NCI-H1436 treated with DMSO at 0.1 percent for 48 hours (cell line): ENCODE data around the gene RGL2.
A peak's percentile ranks its signal among the peaks of the same experiment; 100 is the strongest.
"Not testable (repeated sequence)": the region's sequence is repeated elsewhere in the genome, so short reads cannot be mapped to it uniquely, and the experiment has no call there.

ENCODE experiments used
- DNase-seq: peaks from one replicate; lab custom pipeline; 2025; lab: John Stamatoyannopoulos, UW

RGL2 gene

DNA sequence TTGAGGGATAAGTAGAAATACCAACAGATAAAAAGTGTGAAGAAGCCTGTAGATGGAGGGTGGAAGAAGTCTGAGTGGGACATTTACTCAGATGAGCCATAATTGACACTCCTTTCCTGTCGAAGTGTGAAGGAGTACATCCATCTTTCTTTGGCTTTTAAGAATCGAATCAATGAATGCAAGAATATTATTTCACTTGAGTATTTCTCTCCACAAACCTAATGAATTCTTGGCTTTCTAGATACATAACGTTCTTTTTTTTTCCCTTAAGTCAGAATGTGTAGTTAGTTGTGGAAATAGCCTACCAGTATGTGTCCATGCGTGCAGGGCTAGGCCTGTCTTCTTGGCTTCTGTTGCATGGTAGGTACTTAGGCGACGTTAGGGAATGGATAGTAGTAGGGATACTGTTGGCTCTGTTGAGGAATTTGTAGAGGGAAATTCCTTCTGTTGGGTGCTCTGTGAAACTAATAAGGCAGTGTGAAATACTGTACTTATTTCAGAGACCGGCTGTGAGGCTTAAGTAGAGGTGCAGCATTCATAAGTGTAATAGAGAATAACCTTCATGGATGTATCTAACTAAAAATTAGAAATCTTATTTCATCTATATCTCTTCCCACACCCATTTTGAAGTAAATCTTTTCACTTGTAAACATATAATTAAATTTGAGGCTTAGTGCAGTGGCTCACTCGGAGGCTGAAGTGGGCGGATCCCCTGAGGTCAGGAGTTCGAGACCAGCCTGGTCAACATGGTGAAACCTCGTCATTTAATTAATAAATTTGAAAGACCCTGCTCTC is 25.4 kb downstream of the RGL2 start:
- no peak for DNase-seq

DNA sequence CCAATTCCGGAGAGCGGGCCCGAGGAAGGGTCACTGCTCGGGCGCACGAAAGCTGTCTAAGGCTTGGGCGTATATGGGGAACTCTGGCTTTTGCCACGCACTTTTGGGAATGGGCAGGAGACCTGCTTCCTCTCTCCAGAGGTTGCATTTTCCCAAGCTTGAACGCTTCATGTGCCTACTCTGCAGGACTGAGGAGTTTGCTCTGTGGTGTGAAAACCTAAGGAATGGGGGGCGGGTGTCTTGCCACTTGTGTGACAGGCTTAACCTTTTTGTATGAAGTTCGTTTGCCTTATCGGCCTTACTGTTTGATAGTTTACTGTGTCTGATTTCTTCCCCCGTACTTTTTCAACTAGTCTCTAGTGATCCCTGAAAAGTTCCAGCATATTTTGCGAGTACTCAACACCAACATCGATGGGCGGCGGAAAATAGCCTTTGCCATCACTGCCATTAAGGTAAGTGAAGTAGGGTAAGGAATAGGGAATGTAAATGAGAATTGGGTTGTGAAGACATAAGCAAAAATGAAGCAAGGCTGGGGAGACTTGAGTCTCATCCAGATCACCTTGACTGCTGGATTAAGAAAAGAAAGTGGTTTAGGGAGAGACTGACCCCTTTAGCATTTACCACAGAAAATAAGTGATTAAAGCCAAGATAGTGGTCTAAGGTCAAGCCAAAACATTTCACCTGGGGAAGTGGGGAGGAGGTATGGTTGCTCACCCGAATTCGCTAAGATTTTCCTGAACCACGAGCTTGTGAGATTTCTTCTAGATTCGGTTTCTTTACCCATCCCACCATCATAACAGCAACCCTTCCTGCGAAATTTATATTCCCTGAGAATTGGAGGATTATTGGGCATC is 26.2 kb downstream of the RGL2 start:
- DNase-seq, result no peak

DNA sequence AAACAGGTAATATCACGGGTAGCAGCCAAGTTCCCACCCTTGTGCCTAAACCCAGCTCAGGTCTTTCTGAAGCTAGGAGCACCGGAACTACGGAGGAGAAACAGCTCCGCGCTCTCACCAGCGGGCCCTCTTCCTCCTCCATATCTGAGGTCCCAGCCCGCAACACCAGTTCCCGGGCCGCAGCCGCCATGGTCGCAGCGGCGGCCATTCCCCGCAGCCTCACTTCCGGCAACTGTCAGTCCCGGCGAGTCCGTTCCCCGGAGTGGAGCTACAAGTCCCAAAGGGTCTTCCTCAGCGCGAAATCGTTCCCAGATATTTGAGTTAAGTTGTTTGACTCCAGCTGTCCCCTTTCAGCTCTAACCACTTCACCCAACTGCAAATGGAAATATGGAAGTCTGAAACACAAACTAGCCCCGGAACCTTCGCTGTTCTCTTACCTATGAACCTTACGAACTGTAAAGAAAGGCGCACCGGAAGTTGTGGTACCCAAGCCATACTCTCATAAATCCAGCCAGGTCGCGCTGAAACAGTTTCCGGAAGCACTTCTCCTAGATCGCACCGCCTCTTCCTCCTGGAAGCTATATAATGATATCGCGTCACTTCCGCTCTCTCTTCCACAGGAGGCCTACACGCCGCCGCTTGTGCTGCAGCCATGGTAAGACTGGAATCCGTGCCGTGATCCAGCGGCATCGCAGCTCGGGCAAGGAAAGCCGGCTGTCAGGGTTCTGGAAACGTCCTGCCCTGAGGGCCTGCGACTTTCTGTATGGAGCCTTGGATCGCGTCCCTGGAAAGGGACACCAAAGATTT is 27.1 kb downstream of the RGL2 start, which contains the start of the genes RPS18 and VPS52:
Gene RPS18 (plus strand): TSS at position 608 of the 807 bp plus-strand sequence. CDS start 45 bp downstream, at position 653.
Gene VPS52 (minus strand): TSS at position 409 of the 807 bp plus-strand sequence. CDS start 201 bp downstream, at position 208.
- DNase-seq, result peak; percentile 95

GRCh38 chr6:33271117-33271467 is 27.6 kb downstream of the RGL2 start:
- no peak for DNase-seq

DNA sequence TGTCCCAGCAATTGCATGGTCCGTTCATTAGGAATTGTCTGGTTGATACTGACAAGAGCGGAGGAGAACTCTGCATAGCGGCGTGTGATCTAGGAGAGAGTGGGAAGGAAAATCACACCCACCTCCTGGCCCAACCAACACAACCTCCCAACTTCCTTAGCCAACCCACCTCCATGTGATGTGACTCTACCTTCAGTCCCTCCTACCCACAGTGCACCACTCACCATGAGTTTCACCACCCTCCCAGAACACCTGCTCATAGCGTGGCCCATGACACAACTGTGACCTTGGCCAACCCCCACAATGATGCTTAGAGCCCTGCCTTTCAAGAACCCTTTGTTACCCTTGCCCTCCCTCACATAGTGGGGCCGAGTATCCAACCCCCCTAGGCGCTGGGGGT is 34.7 kb downstream of the RGL2 start:
- DNase-seq, result no peak

DNA sequence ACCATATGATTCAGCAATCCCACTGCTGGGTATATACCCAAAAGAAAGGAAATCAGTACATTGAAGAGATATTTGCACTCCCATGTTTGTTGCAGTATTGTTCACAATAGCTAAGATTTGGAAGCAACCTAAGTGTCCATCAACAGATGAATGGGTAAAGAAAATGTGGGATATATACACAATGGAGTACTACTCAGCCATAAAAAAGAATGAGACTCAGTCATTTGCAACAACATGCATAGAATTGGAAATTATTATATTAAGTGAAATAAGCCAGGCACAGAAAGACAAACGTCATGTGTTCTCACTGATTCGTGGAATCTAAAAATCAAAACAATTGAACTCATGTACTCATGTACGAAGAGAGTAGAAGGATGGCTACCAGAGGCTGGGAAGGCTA is 36.3 kb downstream of the RGL2 start:
- DNase-seq, result not testable (repeated sequence)

GRCh38 chr6:33259032-33259431 is 39.7 kb downstream of the RGL2 start:
- no peak for DNase-seq

DNA sequence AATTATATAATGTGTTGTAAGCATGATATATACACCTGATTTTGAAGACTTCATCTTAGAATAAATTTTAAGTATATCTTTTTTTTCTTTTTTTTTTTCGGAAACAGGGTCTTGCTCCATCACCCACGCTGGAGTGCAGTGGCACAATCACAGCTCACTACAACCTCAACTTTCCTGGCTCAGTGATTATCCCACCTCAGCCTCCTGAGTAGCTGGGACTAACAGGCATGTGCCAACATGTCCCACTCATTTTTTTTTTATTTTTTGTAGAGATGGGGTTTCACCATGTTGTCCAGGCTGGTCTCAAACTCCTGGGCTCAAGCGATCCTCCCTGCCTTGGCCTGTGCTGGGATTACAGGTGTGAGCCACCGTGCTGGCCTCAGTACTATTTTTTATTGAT is 44.2 kb downstream of the RGL2 start:
- no peak for DNase-seq

DNA sequence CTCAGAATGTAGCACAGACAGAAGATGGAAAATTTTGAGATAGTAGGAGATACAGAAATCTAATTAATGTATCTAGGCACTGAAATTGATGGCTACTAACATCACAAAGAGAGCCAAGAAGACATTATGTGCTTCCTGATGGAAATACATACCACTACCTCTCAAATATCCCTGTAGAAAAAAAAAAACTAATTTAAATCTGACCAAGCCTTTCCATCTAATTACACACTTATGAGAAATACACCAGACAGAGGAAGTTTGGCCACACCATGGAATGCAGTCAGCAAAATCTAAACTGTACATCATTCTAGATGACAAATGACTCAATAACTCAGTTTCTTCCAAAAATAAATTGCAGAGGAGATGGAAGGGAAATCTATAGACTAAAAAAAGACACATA is 46.0 kb downstream of the RGL2 start:
- DNase-seq, result no peak

GRCh38 chr6:33251395-33252012 is 47.2 kb downstream of the RGL2 start:
- DNase-seq, result no peak

DNA sequence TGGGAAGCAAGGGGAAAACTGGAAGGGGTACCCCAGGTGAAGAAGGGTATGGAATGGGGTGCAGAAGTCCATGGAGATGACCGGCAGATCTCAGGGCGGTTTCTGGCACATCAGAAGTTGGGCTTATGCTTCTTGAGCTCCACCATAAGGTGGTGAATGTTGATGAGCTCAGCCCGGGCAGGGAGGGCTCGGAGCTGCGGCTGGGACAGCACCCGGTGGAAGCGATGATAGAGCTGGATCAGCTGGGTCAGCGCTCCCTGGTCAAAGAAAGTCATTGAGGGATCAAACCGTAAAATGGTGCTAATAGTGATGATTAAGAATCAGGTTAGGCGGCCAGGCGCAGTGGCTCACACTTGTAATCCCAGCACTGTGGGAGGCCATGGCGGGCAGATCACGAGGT is 48.0 kb downstream of the RGL2 start:
- DNase-seq, result no peak

DNA sequence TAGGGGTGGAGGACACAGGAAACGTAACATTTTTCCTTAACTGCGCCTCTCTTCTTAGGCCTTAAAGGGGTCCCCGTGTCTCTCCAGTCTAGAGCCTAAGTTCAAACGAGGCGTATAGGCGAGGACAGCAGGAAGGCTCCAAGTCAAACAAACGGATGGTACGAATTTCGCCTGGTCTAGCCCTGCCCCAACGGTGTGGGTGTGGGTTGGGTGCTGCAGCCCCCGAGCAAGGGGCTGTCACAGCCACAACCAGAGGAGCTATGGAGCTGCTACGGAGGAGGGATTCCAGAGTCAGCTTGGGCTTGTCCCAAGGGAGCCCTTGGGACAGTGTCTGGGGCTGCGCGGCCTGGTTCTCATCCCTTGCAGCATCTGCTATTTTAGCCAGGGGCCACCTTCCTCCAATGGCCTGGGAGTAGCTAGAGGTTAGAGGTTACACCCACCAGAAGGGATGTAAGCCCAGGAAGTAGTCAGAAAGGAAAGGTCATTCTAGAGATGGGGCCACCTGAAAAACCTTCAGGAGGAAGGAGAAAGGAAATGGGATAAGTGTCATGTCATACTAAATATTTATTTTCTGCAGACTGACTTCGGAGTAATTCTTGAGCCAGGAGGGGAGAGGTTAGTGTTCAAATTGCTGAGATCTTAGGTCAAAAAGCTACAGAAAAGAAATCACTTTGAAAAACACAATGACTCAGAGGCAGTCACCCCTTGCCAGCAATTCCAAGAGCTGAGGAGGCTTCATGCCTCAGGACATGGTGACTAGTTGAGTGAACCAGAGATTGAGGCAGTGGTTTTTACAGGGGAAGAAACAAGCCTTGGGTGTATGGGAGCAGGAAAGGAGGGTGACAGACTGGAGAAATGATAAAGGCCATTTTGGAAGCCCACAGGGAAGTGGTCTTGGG is 48.8 kb downstream of the RGL2 start:
- no peak for DNase-seq

GRCh38 chr6:33248932-33249731 is 49.6 kb downstream of the RGL2 start:
- peak; percentile 97 for DNase-seq

- no peak for DNase-seq
Observed at GRCh38 chr6:33248643-33248931, 50.2 kb downstream of the RGL2 start.

DNA sequence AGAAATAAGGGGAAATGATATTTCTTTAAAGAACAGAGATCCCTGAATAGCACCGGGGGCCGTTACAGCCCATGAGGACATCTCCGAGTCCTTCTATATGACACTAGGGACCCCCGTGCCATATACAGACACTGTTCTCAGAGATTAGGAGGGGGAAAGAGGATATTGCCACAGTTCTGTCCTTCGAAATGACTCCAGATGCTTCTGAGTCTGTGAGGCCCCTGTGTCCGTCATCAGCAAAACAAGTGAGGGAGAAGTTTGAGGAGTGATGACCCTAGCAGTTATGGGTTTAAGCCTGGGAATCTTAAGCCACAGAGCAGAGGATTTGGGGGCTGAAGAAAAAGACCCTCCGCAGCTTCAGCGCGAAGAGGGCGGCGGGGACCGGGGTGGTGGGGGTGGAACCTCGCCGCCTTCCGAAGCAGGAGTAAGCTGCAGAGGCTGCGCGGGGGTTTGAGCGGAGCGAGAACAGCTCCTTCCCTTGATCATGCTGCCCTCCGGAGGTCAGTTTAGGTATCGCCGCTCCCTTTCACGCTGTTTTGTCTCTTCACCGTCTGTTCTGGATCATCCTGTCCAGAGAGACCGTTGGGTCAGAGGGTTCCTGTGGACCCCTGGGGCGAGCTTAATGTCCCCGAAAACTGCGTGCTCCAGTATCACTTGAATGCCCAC is 50.6 kb downstream of the RGL2 start:
- DNase-seq, result peak; percentile 40

DNA sequence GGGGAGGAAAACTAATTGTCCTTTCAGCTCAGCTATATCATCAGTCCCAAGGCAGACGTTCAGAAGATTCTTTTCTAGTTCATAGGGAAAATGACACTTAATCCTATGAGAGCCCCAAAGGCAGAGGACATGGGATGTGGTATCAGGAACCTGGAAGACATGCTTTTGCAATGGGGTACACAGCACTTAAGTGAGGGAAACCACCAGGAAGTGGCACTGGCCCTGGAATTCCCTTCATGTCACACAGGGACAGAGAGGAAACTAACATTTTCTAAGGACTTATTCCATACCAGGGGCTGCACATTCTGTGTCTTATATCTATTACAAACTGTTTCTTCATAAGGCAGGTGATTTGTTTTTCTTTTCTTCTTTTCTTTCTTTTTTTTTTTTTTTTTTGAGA is 55.3 kb downstream of the RGL2 start:
- DNase-seq, result no peak

GRCh38 chr6:33241968-33242367 is 56.8 kb downstream of the RGL2 start:
- no peak for DNase-seq
